Vagina (tissue), 2 donors: ENCODE measurements around the gene NIF3L1.
A peak's percentile ranks its signal among the peaks of the same experiment; 100 is the strongest.

Source experiments
- CTCF ChIP-seq, 3 experiments: fragments of 450-650 bp in 2 of 3; fragments of 200-600 bp in 1 of 3; sonication (generic) in 1 of 3; IDR thresholded peaks; one replicate each; pipeline ENCODE4 v1.5.1; 2017 to 2019; ENCODE audit warnings: antibody characterized with exemption in 3 of 3, mild to moderate bottlenecking in 2 of 3, moderate library complexity in 2 of 3
- POLR2A ChIP-seq, 2 donors: fragments of 450-650 bp; IDR thresholded peaks; one replicate each; pipeline ENCODE4 v1.6.1; 2017; ENCODE audit warnings: antibody characterized with exemption in 2 of 2, mild to moderate bottlenecking in 2 of 2, moderate library complexity in 2 of 2
- POLR2AphosphoS5 ChIP-seq, 2 donors: sonication (generic); formaldehyde crosslinking; IDR thresholded peaks; one replicate each; pipeline ENCODE4 v1.9.0; 2017; ENCODE audit warnings: antibody characterized with exemption in 2 of 2, mild to moderate bottlenecking in 2 of 2, low read depth in 1 of 2; ENCODE audit not compliant: insufficient read depth in 1 of 2

GRCh38 chr2:200864176-200865034, 24.8 kb upstream of the NIF3L1 start, which contains the start of gene CLK1:
- TF ChIP-seq CTCF (IDR thresholded peaks at IDR 0.05) (peak in 1 of 3 experiments; percentile 16), POLR2A (IDR thresholded peaks at IDR 0.05) (peak; percentile 94 to 99), POLR2AphosphoS5 (IDR thresholded peaks at IDR 0.05; ENCODE audit: insufficient read depth in 1 of 2, low read depth in 1 of 2) (peak; percentile 98 to 100)
